ENCODE results near the gene HNRNPR.

HNRNPR gene

GRCh38 chr1:23282957-23283356 is 61.1 kb downstream of the HNRNPR start:
- Histone ChIP-seq H4K20me1 (ENCODE audit: insufficient read depth, low read length) (no peaks in the 10 kb centered on the region), H3F3A (ENCODE audit: insufficient read depth, low read length) (no peaks in the 10 kb centered on the region; the same call in 1 of the 2 replicates), H3K4me1 (ENCODE audit: insufficient read depth, low read length, severe bottlenecking) (no peaks in the 10 kb centered on the region), H3K9me2 (ENCODE audit: low read depth, low read length) (no peaks in the 10 kb centered on the region), H3K9ac (ENCODE audit: low read length) (no peak overlapping the region), H3K27me3 (ENCODE audit: insufficient read depth, low read length) (no peaks in the 10 kb centered on the region), H2AFZ (ENCODE audit: low read length) (no peak overlapping the region), H3K4me2 (ENCODE audit: low read length) (no peak overlapping the region), H3K36me3 (ENCODE audit: insufficient read depth, low read length) (peaks cover 77% of the 10 kb centered on the region), H3K27ac (ENCODE audit: low read depth, low read length, poor library complexity, severe bottlenecking) (no peak overlapping the region), H3K9me3 (ENCODE audit: low read length) (no peaks in the 10 kb centered on the region), H3K79me2 (ENCODE audit: insufficient read depth, low read length) (no peaks in the 10 kb centered on the region), H3K4me3 (ENCODE audit: low read depth, low read length, poor library complexity, severe bottlenecking) (no peak overlapping the region)
- TF ChIP-seq EZH2 (IDR thresholded peaks at IDR 0.05; ENCODE audit: borderline replicate concordance, low read length), result no peak
- TF ChIP-seq CTCF (IDR thresholded peaks at IDR 0.05; ENCODE audit: low read length), result no peak

GRCh38 chr1:23278717-23279116 is 65.4 kb downstream of the HNRNPR start:
- Histone ChIP-seq H3F3A (ENCODE audit: insufficient read depth, low read length) (no peaks in the 10 kb centered on the region; the same call in 1 of the 2 replicates), H3K4me1 (ENCODE audit: insufficient read depth, low read length, severe bottlenecking) (no peaks in the 10 kb centered on the region)

GRCh38 chr1:23276531-23276930 is 67.6 kb downstream of the HNRNPR start:
- no peak for TF ChIP-seq CTCF (IDR thresholded peaks at IDR 0.05; ENCODE audit: low read length)
- TF ChIP-seq EZH2 (IDR thresholded peaks at IDR 0.05; ENCODE audit: borderline replicate concordance, low read length), result no peak
- no peak overlapping the region for H3K27ac ChIP-seq (ENCODE audit: low read depth, low read length, poor library complexity, severe bottlenecking)
- peaks cover 19% of the 10 kb centered on the region for H3K36me3 ChIP-seq (ENCODE audit: insufficient read depth, low read length)
- no peaks in the 10 kb centered on the region for H3K9me3 ChIP-seq (ENCODE audit: low read length)
- H3F3A ChIP-seq (ENCODE audit: insufficient read depth, low read length), result no peaks in the 10 kb centered on the region; the same call in 1 of the 2 replicates
- H3K9me2 ChIP-seq (ENCODE audit: low read depth, low read length), result no peaks in the 10 kb centered on the region
- no peak overlapping the region for H3K4me2 ChIP-seq (ENCODE audit: low read length)
- H2AFZ ChIP-seq (ENCODE audit: low read length), result no peak overlapping the region
- H3K4me1 ChIP-seq (ENCODE audit: insufficient read depth, low read length, severe bottlenecking), result no peaks in the 10 kb centered on the region
- H3K79me2 ChIP-seq (ENCODE audit: insufficient read depth, low read length), result no peaks in the 10 kb centered on the region
- H3K4me3 ChIP-seq (ENCODE audit: low read depth, low read length, poor library complexity, severe bottlenecking), result no peak overlapping the region
- no peaks in the 10 kb centered on the region for H4K20me1 ChIP-seq (ENCODE audit: insufficient read depth, low read length)
- H3K27me3 ChIP-seq (ENCODE audit: insufficient read depth, low read length), result peaks cover 9% of the 10 kb centered on the region; the same call in 1 of the 2 replicates
- no peak overlapping the region for H3K9ac ChIP-seq (ENCODE audit: low read length)

More at GRCh38 chr1:23278717-23279116, 65.4 kb downstream of the HNRNPR start:
- no peaks in the 10 kb centered on the region for H4K20me1 ChIP-seq (ENCODE audit: insufficient read depth, low read length)
- peaks cover 41% of the 10 kb centered on the region for H3K36me3 ChIP-seq (ENCODE audit: insufficient read depth, low read length)
- H3K4me2 ChIP-seq (ENCODE audit: low read length), result no peak overlapping the region
- TF ChIP-seq EZH2 (IDR thresholded peaks at IDR 0.05; ENCODE audit: borderline replicate concordance, low read length), result no peak
- TF ChIP-seq CTCF (IDR thresholded peaks at IDR 0.05; ENCODE audit: low read length), result no peak
- no peak overlapping the region for H2AFZ ChIP-seq (ENCODE audit: low read length)
- no peak overlapping the region for H3K4me3 ChIP-seq (ENCODE audit: low read depth, low read length, poor library complexity, severe bottlenecking)
- peaks cover 9% of the 10 kb centered on the region; the same call in 1 of the 2 replicates for H3K27me3 ChIP-seq (ENCODE audit: insufficient read depth, low read length)
- H3K9ac ChIP-seq (ENCODE audit: low read length), result no peak overlapping the region
- no peaks in the 10 kb centered on the region for H3K9me2 ChIP-seq (ENCODE audit: low read depth, low read length)
- no peaks in the 10 kb centered on the region for H3K9me3 ChIP-seq (ENCODE audit: low read length)
- H3K27ac ChIP-seq (ENCODE audit: low read depth, low read length, poor library complexity, severe bottlenecking), result no peak overlapping the region
- no peaks in the 10 kb centered on the region for H3K79me2 ChIP-seq (ENCODE audit: insufficient read depth, low read length)
